ENCODE results near the gene MBD2. TPM values are rescaled to one million over a fixed set of nuclear protein-coding genes. Genes with fewer than 3 reads are reported as not detected.

Gene MBD2
- total and polyA plus RNA-seq, 7 donors = 16.0 to 44.7 (median 26.9) TPM

DNA sequence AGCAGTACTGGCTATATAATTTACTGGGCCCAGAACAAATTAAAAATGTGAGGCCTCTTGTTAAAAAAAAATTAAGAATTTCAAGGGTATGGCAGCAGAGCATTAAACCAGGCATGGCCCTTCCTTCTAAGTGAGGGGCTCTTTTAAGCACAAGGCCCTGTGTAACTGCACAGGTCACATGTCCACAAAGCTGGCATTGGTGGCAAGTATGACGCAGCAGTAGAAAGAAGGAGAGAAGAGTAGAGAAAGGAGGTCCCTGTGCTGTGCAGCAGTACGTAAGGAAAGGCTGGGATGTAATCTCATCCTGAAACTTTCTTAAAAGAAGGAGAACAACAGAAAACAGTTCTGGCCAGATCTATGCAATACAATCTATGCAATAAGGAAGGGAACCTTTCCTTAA is 51.2 kb downstream of the MBD2 start:
- TF ChIP-seq, protein P1, sequence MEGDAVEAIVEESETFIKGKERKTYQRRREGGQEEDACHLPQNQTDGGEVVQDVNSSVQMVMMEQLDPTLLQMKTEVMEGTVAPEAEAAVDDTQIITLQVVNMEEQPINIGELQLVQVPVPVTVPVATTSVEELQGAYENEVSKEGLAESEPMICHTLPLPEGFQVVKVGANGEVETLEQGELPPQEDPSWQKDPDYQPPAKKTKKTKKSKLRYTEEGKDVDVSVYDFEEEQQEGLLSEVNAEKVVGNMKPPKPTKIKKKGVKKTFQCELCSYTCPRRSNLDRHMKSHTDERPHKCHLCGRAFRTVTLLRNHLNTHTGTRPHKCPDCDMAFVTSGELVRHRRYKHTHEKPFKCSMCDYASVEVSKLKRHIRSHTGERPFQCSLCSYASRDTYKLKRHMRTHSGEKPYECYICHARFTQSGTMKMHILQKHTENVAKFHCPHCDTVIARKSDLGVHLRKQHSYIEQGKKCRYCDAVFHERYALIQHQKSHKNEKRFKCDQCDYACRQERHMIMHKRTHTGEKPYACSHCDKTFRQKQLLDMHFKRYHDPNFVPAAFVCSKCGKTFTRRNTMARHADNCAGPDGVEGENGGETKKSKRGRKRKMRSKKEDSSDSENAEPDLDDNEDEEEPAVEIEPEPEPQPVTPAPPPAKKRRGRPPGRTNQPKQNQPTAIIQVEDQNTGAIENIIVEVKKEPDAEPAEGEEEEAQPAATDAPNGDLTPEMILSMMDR (IDR thresholded peaks at IDR 0.05) = no peak
- ATAC-seq (no peak), DNase-seq (no peak)
- Histone ChIP-seq H3K36me3 (ENCODE audit: insufficient read depth in 1 of 2, low read depth in 1 of 2) (no peaks in the 10 kb centered on the region), H3K27ac (no peak overlapping the region), H3K27me3 (ENCODE audit: insufficient read depth in 3 of 3, low read length in 2 of 3) (no peaks in the 10 kb centered on the region), H3K4me1 (no peaks in the 10 kb centered on the region), H3K9me3 (no peaks in the 10 kb centered on the region), H3K4me3 (no peak overlapping the region)
- WGBS, 3 donors = 86 to 100% (median 90%) methylated on average over 2 of the region's 2 CpGs
- intact Hi-C loops (cut with DNase I) = no loop called here

DNA sequence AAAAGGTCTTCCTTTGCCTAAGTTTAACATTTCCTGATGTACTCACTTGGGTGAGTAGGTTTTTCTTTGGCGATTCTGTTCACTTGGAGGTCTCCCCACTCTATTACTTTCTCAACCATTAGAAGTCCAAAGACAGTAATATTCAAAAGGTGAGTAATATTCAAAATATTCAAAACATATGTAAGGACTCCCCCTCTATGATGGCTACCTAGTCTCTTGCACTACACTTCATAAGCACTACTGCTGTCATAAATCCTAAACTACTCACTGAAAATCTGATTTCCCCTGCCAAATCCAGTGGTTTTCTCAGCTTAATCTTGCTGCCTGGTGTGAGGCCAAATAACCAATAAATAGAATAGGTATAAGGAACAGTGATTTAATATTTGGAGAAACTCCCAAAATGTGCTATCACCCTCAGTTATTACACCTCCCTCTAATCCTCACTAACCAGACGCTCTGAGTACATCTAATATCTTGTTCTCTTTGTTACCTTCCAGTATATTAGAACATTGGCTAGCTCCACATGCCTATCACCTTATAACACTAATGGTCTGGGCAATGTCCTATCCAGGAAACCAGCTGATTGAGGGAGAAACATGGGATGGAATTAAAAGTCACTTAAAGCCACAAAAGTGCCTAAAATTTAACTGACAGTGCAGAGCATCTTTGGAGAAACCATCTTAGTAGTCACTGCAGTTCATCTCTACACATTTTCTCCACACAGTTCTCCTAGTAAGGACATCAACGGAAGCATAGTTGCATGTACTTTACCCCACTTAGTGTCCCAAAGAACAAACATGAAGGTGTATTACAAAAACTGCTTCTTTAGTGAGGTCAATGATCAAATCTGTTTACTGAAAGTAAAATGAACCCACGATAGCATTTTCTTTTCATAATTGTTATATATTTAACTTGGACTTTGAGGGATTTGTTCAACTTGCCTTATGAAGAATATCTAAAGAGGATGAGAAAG is 54.8 kb downstream of the MBD2 start:
- DNase-seq (no peak), ATAC-seq (no peak)
- 89 to 92% (median 90%) methylated on average over 4 of the region's 4 CpGs for WGBS, 3 donors
- H3K27ac ChIP-seq = no peak overlapping the region
- peaks cover 0 to 15% of the 10 kb centered on the region in 2 donors for H3K36me3 ChIP-seq (ENCODE audit: insufficient read depth in 1 of 2, low read depth in 1 of 2)
- TF ChIP-seq, protein P1 (IDR thresholded peaks at IDR 0.05) = no peak
- no peak overlapping the region for H3K4me3 ChIP-seq
- intact Hi-C loops (cut with DNase I) = no loop called here
- H3K27me3 ChIP-seq (ENCODE audit: insufficient read depth in 3 of 3, low read length in 2 of 3) = no peaks in the 10 kb centered on the region
- H3K4me1 ChIP-seq = no peaks in the 10 kb centered on the region
- H3K9me3 ChIP-seq = no peaks in the 10 kb centered on the region

DNA sequence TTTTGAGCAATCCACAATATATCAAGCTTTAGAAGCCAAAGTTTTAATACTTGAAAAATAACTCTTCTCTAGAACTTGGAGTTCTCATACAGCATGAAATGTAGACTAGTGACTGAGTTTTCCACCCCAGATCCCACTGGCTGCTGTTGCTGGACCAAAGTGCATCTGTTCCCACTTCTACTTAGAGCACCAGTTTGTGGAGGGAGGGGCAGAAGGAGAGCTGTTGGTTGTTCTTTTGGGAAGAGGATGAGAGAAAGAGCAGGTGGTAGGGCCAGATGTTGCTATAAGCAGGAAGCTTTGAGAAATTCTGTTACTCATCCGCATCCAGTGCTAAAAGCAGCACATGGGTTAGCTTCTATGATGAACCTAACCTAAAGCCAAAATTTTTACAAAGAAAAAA is 59.0 kb downstream of the MBD2 start:
- intact Hi-C loops (cut with DNase I) = no loop called here
- Histone ChIP-seq H3K9me3 (no peaks in the 10 kb centered on the region), H3K27ac (no peak overlapping the region), H3K4me1 (no peaks in the 10 kb centered on the region), H3K4me3 (no peak overlapping the region), H3K36me3 (ENCODE audit: insufficient read depth in 1 of 2, low read depth in 1 of 2) (peaks cover 3 to 48% of the 10 kb centered on the region in 2 donors), H3K27me3 (ENCODE audit: insufficient read depth in 3 of 3, low read length in 2 of 3) (no peaks in the 10 kb centered on the region)
- TF ChIP-seq, protein P1 (IDR thresholded peaks at IDR 0.05) = no peak
- WGBS, 3 donors = 88 to 100% (median 88%) methylated on average over 1 of the region's 1 CpG
- DNase-seq (no peak), ATAC-seq (no peak)

DNA sequence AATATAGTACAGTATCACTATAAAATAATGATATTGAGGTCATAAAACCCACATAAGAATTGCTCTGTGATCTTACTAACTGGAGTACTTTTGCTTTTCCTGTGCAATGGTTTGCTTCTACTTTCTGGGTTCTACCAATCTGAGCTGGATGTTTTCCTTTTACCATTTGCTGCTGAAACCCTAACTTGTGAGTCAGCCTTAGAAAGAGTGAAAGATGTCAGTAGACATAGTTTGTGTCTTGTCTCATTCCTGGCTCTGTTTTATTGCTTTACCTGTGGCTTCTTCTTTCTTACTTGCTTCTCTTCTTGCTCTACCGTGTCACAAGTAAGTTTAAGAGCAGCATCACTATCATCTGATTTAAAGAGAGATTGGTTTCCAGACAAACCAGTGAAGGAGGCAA is 61.0 kb downstream of the MBD2 start:
- H3K27ac ChIP-seq = no peak overlapping the region
- WGBS, 3 donors = 92 to 100% (median 96%) methylated on average over 1 of the region's 1 CpG
- H3K4me1 ChIP-seq = no peaks in the 10 kb centered on the region
- ATAC-seq (no peak), DNase-seq (no peak)
- intact Hi-C loops (cut with DNase I) = no loop called here
- TF ChIP-seq, protein P1 (IDR thresholded peaks at IDR 0.05) = no peak
- peaks cover 5 to 65% of the 10 kb centered on the region in 2 donors for H3K36me3 ChIP-seq (ENCODE audit: insufficient read depth in 1 of 2, low read depth in 1 of 2)
- H3K27me3 ChIP-seq (ENCODE audit: insufficient read depth in 3 of 3, low read length in 2 of 3) = no peaks in the 10 kb centered on the region
- H3K4me3 ChIP-seq = no peak overlapping the region
- no peaks in the 10 kb centered on the region for H3K9me3 ChIP-seq

Data from psoas muscle (tissue), 8 donors.